Mucosa of stomach (tissue), 1 donor: ENCODE results near the gene CASP10.

Source experiments
- H3K27me3 ChIP-seq: one replicate; pipeline ENCODE4 v1.7.0; 2013; ENCODE audit warnings: mild to moderate bottlenecking, low read length; ENCODE audit not compliant: control insufficient read depth, insufficient read depth
- H3K36me3 ChIP-seq: one replicate; pipeline ENCODE4 v1.7.0; 2013; ENCODE audit warnings: low read length; ENCODE audit not compliant: control insufficient read depth, insufficient read depth
- H3K4me1 ChIP-seq: one replicate; pipeline ENCODE4 v1.7.0; 2013; ENCODE audit warnings: mild to moderate bottlenecking, low read length; ENCODE audit not compliant: control insufficient read depth, insufficient read depth
- H3K4me3 ChIP-seq: one replicate; pipeline ENCODE4 v1.7.0; 2013; ENCODE audit warnings: low read length
- H3K9ac ChIP-seq: one replicate; pipeline ENCODE4 v1.7.0; 2013; ENCODE audit warnings: mild to moderate bottlenecking, low read length, moderate library complexity
- H3K9me3 ChIP-seq: one replicate; pipeline ENCODE4 v1.7.0; 2013; ENCODE audit warnings: mild to moderate bottlenecking, low read length, moderate library complexity; ENCODE audit not compliant: control insufficient read depth
- donor health status: Pancreatic carcinoma.

The CASP10 gene

DNA sequence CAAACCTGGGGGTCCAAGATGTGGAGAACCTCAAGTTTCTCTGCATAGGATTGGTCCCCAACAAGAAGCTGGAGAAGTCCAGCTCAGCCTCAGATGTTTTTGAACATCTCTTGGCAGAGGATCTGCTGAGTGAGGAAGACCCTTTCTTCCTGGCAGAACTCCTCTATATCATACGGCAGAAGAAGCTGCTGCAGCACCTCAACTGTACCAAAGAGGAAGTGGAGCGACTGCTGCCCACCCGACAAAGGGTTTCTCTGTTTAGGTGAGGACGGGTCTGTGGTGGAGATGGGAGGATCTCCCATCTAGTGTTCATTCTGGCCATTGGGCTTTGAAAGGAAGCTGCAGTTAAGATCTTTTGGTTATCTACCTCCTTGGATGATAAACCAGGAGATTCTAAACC lies 2.9 kb downstream of the CASP10 start:
- Histone ChIP-seq H3K4me1 (peaks cover 12% of the 10 kb centered on the region), H3K4me3 (no peak overlapping the region), H3K27me3 (no peaks in the 10 kb centered on the region), H3K9me3 (no peaks in the 10 kb centered on the region), H3K9ac (no peak overlapping the region), H3K36me3 (no peaks in the 10 kb centered on the region)

DNA sequence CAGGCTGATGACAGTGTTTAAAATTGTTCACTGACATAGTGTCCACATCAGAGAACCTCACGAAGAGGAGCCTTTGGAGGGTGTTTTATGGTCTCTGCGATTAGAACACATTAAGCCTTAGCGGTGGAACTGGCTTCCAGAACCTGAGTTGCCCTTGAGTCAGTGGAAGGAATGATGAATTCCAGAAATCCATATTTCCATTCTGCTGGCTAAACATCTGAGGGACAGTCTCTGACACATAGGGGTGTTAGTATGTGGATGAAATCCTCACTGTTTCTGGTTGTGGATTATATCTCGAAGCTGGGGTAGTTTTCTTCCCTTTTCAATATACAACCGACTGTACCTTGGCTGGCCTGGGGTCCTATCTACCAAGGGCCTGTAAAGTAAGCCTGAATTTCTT lies 4.0 kb downstream of the CASP10 start:
- Histone ChIP-seq H3K27me3 (no peaks in the 10 kb centered on the region), H3K9me3 (no peaks in the 10 kb centered on the region), H3K9ac (no peak overlapping the region), H3K36me3 (no peaks in the 10 kb centered on the region), H3K4me3 (no peak overlapping the region), H3K4me1 (peaks cover 12% of the 10 kb centered on the region)

DNA sequence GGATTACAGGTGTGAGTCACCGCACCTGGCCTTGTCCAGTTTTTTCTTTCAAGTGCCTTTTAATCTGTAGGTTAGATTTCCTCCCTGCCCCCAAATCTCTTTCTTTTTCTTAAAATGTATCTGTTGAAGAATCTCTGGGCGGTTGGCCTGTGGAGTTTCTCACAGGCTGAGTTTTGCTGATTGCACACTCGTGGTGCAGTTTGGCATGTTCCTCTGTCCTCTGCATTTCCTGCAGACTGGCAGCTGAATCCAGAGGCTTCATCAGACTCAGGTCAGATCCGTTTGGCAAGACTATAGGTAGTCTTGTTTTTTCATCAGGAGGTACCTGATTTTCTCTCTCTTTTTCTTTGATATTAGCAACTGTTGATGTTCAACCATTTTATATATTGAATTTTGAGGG lies 5.5 kb downstream of the CASP10 start:
- Histone ChIP-seq H3K9me3 (no peaks in the 10 kb centered on the region), H3K36me3 (no peaks in the 10 kb centered on the region), H3K9ac (no peak overlapping the region), H3K27me3 (no peaks in the 10 kb centered on the region), H3K4me3 (no peak overlapping the region), H3K4me1 (peaks cover 12% of the 10 kb centered on the region)

DNA sequence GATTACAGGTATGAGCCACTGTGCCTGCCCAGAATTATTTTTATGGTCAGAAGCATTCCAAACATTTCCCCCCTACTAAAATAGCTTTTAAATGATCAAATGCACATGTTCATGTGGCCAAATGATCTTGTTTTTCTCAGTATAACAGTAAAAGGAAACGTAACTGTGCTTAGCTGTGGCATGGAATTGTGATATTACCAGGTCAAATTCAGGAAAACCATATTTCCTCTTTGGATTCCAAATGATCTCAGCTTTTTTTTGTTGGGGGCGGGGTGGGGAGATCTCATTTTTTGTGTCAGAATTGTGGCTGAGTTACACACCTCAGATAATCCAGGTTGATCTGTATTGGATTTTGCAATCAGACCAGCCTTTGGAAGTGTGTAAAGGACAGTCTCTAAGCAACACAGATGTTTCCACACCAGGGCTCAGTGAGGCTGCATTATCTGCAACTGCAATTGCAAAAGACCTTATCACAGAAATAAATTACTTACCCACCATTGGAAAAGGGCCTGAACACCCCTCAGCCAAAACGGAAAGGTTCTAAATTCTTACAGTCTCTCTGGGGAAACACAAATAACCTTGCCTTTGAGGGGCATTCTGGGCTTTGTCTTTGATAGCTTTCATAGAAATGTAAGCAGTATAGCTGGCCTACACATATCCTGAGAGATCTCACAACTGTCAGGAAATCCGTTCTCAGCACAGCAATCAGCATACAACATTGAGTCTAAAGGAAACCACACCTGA lies 8.4 kb downstream of the CASP10 start:
- no peaks in the 10 kb centered on the region for H3K9me3 ChIP-seq
- H3K4me3 ChIP-seq, result no peak overlapping the region
- H3K36me3 ChIP-seq, result peaks cover 6% of the 10 kb centered on the region
- no peak overlapping the region for H3K9ac ChIP-seq
- peaks cover 26% of the 10 kb centered on the region for H3K4me1 ChIP-seq
- no peaks in the 10 kb centered on the region for H3K27me3 ChIP-seq

- Histone ChIP-seq H3K27me3 (no peaks in the 10 kb centered on the region), H3K36me3 (peaks cover 6% of the 10 kb centered on the region), H3K9me3 (no peaks in the 10 kb centered on the region), H3K4me1 (peaks cover 17% of the 10 kb centered on the region), H3K9ac (no peak overlapping the region), H3K4me3 (no peak overlapping the region)
Observed at GRCh38 chr2:201194097-201194496, 11.2 kb downstream of the CASP10 start.

GRCh38 chr2:201195331-201195730 lies 12.4 kb downstream of the CASP10 start:
- peaks cover 6% of the 10 kb centered on the region for H3K36me3 ChIP-seq
- no peaks in the 10 kb centered on the region for H3K27me3 ChIP-seq
- no peak overlapping the region for H3K4me3 ChIP-seq
- no peak overlapping the region for H3K9ac ChIP-seq
- H3K9me3 ChIP-seq, result no peaks in the 10 kb centered on the region
- H3K4me1 ChIP-seq, result peaks cover 17% of the 10 kb centered on the region

- H3K9me3 ChIP-seq, result no peaks in the 10 kb centered on the region
- H3K4me1 ChIP-seq, result peaks cover 17% of the 10 kb centered on the region
- H3K36me3 ChIP-seq, result peaks cover 6% of the 10 kb centered on the region
- H3K27me3 ChIP-seq, result no peaks in the 10 kb centered on the region
- no peak overlapping the region for H3K4me3 ChIP-seq
- no peak overlapping the region for H3K9ac ChIP-seq
Observed at GRCh38 chr2:201196003-201196402, 13.1 kb downstream of the CASP10 start.

DNA sequence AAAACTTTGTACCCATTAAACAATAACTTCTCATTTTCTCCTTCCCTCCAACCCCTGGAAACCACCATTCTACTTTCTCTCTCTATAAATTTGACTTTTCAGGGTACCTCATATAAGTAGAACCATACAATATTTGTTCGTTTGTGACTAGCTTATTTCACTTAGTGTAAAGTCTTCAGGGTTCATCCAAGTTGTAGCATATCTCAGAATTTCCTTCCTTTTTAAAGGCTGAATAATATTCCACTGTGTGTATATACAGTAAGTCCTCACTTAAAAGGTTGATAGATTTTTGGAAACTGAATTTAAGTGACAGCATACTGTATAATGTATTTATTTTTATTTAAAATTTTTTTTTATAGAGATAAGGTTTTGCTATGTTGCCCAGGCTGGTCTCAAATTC lies 13.9 kb downstream of the CASP10 start:
- Histone ChIP-seq H3K9ac (no peak overlapping the region), H3K4me1 (peaks cover 17% of the 10 kb centered on the region), H3K4me3 (no peak overlapping the region), H3K9me3 (no peaks in the 10 kb centered on the region), H3K27me3 (no peaks in the 10 kb centered on the region), H3K36me3 (peaks cover 6% of the 10 kb centered on the region)

DNA sequence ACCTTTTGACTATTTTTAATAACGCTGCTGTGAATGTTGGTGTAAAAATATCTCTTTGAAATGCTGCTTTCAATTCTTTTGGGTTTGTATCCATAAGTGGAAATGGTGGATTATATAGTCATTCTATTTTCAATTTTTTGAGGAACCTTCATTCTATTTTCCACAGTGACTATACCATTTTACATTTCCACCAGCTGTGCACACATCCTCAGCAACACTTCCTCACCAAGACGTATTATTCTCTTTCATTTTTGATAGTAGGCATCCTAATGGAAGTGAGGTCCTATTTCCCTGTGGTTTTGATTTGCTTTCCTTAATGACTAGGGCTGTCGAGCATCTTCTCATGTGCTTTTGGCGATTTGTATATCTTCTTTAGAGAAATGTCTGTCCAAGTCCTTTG lies 14.8 kb downstream of the CASP10 start:
- H3K27me3 ChIP-seq, result no peaks in the 10 kb centered on the region

GRCh38 chr2:201199847-201200246 lies 16.9 kb downstream of the CASP10 start:
- no peaks in the 10 kb centered on the region for H3K9me3 ChIP-seq
- no peak overlapping the region for H3K9ac ChIP-seq
- H3K4me1 ChIP-seq, result peaks cover 7% of the 10 kb centered on the region
- no peak overlapping the region for H3K4me3 ChIP-seq
- H3K27me3 ChIP-seq, result no peaks in the 10 kb centered on the region
- peaks cover 6% of the 10 kb centered on the region for H3K36me3 ChIP-seq

More for the DNA sequence above, 14.8 kb downstream of the CASP10 start:
- Histone ChIP-seq H3K9ac (no peak overlapping the region), H3K4me3 (no peak overlapping the region), H3K9me3 (no peaks in the 10 kb centered on the region), H3K36me3 (peaks cover 6% of the 10 kb centered on the region), H3K4me1 (peaks cover 17% of the 10 kb centered on the region)

- H3K36me3 ChIP-seq, result peaks cover 6% of the 10 kb centered on the region
Observed at GRCh38 chr2:201200345-201200744, 17.4 kb downstream of the CASP10 start.

DNA sequence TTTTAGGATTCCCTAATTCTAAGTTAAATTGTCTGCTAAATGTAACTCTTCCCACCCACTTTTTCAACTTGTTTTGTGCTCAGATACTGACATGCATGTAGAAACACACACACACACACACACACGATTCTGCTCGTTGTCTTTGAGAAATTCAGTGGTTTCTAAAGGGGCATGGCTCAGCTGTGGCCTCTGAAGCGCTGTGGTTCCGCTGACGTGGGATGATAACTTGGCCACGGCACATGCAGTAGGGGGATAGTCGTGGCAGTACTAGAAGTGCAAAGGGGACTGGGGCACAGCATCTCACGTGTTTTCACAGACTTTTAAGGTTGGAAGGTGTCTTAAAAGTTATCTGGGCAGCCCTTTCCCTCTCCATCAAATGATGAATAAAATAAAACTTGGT lies 18.4 kb downstream of the CASP10 start:
- H3K36me3 ChIP-seq, result no peaks in the 10 kb centered on the region
- no peaks in the 10 kb centered on the region for H3K27me3 ChIP-seq
- no peak overlapping the region for H3K4me3 ChIP-seq
- no peaks in the 10 kb centered on the region for H3K9me3 ChIP-seq
- H3K9ac ChIP-seq, result no peak overlapping the region
- H3K4me1 ChIP-seq, result no peaks in the 10 kb centered on the region

More at GRCh38 chr2:201200345-201200744, 17.4 kb downstream of the CASP10 start:
- Histone ChIP-seq H3K4me3 (no peak overlapping the region), H3K9me3 (no peaks in the 10 kb centered on the region), H3K9ac (no peak overlapping the region), H3K4me1 (peaks cover 7% of the 10 kb centered on the region), H3K27me3 (no peaks in the 10 kb centered on the region)
